ENCODE data around the gene OSR1.
"Not testable (repeated sequence)": the region's sequence is repeated elsewhere in the genome, so short reads cannot be mapped to it uniquely, and the experiment has no call there.

OSR1 gene

DNA sequence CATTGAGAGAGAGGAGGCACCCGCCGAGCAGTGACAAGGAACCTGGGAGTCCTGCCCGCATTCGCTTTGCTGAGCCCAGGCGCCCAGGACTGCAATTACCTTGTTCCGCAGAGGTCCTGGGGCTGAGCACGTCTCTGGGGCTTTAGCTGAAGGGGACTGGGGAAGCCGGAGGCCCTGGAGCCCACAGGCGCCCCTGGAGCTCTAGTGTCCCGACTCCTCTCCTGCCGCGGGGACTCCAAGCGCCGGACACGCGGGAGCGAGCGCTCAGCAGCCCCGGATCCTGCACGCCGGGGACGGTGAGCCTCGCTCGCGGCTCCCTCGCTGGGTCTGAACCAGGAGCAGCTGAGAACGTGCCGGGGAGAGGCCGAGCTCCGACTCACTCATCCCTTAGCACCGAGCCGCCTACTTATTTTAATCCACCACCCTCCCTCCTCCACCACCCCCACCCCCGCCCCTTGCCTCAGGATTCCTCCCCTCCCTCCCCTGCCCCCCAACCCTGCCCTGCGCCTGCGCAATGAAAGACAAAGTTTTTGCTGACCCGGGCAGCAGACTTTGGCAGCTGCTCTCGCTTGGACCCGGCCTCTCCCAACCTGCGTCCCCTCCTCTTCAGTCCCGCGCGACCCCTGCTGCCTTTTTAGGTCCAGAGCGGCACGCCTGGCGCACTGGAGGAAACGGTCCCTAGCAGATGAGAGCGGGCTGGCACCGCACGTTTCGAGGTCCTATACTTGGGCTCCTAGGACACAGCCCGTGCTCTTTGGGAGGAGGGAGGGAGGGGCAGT lies at the start of gene OSR1:
TSS of gene OSR1 (minus strand) at position 382 of the 779 bp plus-strand sequence. CDS start 4,818 bp downstream, outside the sequence.
- DNase-seq (ENCODE audit: low read depth in 2 of 2, low spot score in 1 of 2): no peak

DNA sequence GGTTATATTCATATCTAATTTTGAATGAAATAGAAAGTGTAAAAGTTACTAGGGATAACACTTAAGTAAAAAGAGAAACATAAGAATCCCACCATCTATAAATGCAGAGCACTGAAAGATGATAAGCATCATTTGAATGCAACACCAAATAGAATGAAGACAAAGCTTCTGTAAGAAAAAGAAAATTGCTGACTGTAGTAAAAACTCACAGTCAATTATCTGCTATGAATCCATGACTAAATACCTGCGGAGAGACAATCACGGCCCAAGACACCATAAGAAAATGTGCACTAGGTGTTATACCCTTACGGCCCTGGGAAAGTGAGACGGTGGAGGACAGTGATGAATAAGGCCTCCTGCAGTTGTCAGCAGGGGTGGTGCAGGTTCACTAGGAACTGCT lies 45.4 kb upstream of the OSR1 start:
- no peak for DNase-seq (ENCODE audit: low read depth in 2 of 2, low spot score in 1 of 2)

DNA sequence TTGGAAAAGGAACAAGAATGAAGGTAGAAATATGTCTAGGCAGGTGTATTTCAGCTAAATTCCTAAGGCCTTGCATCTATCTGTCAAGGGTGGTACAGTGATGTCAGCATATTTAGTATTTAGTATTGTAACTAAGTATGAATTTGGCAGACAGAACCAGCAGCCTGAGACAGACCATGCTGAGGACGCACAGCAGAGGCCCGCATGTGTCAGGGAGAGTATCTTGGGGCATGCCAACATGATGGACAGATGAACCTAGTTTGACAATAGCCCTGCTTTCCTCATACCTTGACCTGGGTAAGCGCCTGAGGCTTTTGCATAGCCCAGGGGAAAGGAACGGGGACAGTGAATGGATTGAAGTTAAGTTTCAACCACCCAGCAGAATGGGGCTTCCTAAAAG lies 33.8 kb upstream of the OSR1 start:
- no peak for DNase-seq (ENCODE audit: low read depth in 2 of 2, low spot score in 1 of 2)

DNA sequence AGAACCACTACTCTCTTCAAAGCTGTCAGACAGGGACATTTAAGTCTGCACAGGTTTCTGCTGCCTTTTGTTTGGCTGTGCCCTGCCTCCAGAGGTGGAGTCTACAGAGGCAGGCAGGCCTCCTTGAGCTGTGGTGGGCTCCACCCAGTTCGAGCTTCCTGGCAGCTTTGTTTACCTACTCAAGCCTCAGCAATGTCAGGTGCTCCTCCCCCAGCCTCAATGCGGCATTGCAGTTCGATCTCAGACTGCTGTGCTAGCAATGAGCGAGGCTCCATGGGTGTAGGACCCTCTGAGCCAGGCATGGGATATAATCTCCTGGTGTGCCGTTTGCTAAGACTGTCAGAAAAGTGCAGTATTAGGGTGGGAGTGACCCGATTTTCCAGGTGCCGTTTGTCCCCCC lies 31.0 kb upstream of the OSR1 start:
- DNase-seq (ENCODE audit: low read depth in 2 of 2, low spot score in 1 of 2): not testable (repeated sequence)

DNA sequence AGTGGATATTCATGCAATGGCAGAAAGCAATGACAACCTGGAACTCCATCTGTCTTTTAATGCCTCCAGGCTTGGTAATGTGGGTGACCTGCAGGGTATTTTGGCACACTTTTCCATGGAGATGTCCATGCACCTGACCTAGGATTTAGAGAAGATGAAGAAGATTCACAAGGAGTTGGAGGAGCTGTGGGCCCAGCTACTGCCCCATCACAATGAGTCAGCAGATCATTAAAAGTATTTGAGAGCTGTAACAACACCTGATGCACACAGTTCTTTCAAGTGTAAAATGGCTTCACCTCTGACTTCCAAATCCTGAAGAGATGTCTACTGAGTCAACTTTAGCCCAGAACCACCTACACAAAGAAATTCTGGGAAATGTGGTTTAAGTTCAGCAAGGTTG lies 22.1 kb upstream of the OSR1 start:
- no peak for DNase-seq (ENCODE audit: low read depth in 2 of 2, low spot score in 1 of 2)

DNA sequence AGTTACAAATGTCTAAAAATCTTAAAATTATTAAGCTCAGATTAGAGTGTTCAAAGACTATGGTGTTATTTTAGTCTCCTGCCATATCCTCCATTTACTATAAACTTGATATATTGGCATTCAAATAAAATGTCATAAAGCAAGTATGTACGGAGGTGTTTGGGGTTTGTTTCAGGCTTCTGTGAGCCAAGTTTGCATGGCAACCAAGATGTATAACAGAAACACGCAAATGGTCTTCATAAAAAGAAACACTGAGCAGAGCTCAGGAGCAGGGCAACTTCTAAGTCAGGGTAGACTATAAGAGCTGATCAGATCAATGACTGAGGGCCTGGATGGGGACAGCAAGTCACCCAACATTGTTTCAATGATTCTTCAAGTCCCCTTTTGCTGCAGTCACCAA lies 20.5 kb upstream of the OSR1 start:
- no peak for DNase-seq (ENCODE audit: low read depth in 2 of 2, low spot score in 1 of 2)

DNA sequence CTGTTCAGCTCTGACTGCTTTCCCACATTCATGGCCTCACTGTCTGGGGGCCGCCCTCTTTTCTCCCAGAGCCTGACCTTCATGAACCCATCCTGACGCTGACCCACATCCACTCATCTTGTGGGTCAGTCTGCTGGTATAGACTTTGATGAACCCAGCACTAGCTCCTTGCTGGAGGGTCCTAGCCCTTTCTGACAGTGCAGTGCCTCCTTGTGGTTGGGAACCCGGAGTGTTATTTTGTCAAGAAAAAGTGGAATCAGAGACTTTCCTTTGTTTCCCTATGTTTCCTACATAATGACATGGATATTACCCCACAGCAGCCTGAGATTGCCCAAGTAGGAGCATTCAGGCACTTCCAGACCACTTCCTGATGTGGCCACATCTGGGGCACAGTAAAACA lies 19.3 kb upstream of the OSR1 start:
- no peak for DNase-seq (ENCODE audit: low read depth in 2 of 2, low spot score in 1 of 2)

DNA sequence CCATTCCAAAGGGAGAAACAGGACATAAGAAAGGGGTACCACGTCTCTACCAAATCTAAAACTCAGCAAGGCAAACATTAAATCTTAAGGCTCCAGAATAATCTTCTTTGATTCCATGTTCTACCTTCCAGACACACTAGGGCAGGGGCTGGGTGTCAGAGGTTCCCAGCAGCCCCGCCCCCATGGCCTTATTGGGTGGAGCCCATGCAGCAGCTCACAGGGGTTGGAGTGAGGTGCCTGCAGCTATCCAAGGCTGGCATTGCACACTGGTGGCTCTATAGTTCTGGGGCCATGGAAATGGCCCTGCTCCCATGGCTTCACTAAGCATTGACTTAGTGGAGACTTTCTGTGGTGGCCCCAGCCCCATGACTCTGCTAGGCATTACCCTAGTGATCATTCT lies 14.9 kb upstream of the OSR1 start:
- no peak for DNase-seq (ENCODE audit: low read depth in 2 of 2, low spot score in 1 of 2)

DNA sequence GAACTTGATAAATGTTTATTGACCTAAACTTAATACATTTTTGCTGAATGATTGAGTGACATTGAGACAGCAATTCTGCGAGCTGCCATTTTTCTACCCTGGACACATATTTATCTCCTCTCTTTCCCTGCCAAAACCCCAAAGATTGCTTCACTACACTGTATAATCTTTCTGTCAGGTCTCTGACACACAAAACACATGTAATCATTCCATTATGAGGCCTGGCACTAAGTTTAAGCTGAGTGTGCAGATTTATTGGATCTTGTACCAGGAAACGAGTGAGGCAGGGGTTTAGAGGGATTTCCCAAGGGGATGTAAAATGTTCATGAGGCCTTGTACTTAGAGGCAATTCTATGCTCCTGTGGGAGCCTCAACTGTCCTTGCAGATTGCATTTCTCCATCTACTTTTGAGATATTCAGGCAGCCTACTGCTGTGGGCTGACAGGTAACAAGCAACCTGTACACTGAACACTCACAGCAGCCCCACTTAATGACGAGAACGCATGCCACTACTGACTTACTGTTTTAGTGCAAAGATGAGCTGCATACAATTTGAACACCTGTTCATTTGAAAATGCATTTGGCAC lies 13.7 kb upstream of the OSR1 start:
- DNase-seq (ENCODE audit: low read depth in 2 of 2, low spot score in 1 of 2): no peak

DNA sequence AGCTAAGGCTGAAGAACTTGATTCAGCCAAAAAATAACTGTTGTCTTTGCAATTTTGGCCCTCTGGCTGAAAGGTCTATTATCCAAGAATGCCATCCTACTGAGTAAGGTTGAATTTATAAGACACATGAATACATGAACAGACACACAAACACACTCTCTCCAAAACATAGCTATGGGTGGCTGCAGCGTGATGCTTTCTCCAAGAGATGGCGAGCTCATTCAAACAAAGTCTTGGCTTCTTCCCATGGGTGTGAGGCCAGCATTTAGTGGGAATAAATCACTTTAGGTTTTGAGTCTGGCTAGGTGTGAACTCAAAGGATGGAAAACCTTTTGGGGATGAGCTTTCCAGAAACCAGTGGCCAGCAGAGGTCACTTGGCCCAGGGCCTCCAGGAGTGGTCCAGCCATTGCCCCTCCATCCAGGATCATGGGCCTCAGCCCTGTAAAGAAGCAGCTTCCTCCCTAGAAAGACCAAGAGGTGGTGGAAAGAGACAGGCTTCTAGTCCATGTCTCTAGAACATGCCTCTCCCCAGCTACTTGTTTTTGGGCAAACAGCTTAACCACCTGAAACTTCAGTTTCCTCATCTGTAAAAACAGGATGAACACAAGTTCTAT lies 11.0 kb upstream of the OSR1 start:
- no peak for DNase-seq (ENCODE audit: low read depth in 2 of 2, low spot score in 1 of 2)

DNA sequence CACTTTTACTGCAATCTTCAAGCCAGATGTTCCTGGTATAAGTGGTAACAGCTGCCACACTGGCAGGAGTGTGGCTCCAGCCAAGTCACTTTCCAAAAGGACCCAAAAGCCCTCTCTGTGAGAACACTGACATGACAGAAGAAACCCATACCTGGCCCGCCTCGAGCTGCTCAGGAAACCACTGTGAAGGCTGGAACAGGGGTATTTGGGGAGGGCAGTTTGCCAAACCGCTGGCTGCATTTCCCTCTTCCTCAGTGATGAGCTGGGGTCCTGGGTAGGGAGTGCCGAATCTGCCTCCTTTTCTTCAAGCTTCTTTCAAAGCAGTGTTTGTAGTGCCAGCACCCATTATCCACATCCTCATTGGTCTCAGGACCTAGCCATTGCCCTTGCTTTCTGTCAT lies 10.3 kb upstream of the OSR1 start:
- no peak for DNase-seq (ENCODE audit: low read depth in 2 of 2, low spot score in 1 of 2)

DNA sequence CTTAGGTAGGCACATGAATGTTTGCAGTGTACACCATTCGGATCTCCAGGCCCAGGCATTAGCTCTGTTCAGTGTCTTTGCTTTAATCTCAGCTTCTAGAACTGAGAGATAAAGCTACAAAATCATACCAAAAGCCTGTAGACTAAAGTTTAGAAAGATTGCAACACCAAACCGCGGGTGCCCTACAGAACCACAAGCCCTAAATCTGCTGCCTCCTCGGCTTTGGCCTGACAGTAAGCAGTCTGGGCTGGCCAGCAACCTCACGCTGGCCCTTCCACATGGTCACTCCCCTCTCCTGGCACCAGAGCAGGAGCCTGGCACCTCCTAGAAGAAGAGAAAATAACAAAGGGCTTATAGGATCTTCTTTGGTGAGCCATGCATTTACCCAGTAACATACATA lies 8.9 kb upstream of the OSR1 start:
- DNase-seq (ENCODE audit: low read depth in 2 of 2, low spot score in 1 of 2): no peak

DNA sequence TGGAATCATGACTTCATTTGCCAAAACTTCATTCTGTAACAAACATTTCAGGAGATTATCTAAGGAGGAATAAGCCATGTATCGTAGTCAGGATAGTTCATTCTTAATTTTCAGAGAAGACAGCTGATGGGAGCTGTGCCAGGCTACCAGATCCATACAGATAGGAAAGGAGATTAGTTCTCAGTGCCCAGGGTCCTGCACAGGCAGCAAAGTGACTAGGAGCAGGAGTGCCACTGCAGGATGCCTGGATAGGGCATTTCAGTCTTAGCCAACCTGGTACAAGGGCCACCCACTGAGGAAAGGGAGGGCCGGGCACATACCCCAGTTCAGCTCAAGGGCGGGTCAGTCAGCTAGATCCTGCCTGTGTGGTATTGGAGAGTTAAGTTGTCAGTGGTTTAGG lies 6.7 kb upstream of the OSR1 start:
- DNase-seq (ENCODE audit: low read depth in 2 of 2, low spot score in 1 of 2): no peak

DNA sequence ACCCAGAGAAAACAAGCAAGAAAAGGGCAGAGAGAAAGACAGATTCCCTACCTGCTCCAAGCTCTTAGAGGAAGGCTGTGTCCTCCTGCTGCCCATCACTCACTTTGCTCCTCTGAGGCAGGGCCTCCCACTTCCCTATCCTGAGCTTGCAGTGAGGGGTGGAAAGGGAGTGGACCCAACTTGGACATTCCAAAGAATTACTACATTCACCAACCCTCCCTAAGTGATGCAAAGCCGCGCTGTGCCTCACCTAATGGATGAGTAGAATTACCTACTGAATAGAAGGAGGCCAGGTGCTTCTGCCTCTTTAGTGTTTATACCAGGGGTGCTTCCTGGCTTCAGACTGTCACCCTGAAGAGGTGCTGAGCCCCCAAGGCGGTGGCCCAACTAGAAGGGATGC lies 5.6 kb upstream of the OSR1 start:
- no peak for DNase-seq (ENCODE audit: low read depth in 2 of 2, low spot score in 1 of 2)

DNA sequence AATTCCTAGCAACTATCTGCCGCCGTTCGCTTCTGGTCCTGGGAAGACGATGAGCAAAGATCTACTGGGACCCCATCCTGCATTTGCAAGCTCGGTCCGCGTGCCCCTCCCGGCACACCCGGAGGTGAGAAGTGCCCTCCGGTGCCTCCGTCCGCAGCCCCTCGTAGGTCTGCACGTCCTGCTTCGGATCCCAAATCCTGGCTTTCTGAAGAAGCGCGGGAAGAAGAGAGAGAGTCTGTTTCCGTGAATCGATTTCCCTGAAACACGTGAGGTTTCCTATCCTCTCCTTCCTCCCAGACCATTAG lies 5.0 kb upstream of the OSR1 start:
- no peak for DNase-seq (ENCODE audit: low read depth in 2 of 2, low spot score in 1 of 2)

DNA sequence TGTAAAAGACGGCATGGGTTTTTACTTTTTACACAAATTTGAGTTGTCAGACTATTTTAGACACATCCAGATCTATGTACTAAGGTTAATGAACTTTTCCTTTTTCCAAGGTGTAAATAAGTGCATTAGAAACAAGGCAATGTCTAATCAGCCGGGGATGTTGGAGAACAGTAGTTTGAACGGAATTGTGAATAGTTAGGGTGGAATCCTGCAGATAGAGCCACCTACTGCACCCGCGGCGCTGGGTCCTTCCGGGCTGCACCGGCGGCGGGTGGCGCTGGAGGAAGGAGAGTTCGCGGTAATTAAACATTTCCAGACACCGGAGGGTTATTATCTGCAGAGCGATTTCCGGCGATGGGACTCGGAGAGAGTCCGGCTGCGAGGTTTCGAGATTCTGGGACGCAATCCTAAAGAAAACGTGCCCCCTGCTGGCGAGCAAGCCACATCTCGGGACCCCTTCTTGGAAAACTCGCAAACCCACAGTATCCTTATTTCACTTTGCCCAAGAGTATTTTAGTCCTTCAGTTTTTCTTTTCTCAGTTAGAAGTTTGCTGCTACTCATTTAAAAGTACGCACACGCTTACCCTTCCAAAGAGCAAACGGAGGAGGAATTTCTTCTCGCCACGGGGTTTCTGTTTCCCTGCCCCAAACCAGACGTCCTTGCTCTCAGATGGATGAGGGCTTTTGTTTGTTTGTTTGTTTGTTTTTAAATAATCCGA lies 4.5 kb upstream of the OSR1 start:
- DNase-seq (ENCODE audit: low read depth in 2 of 2, low spot score in 1 of 2): no peak

DNA sequence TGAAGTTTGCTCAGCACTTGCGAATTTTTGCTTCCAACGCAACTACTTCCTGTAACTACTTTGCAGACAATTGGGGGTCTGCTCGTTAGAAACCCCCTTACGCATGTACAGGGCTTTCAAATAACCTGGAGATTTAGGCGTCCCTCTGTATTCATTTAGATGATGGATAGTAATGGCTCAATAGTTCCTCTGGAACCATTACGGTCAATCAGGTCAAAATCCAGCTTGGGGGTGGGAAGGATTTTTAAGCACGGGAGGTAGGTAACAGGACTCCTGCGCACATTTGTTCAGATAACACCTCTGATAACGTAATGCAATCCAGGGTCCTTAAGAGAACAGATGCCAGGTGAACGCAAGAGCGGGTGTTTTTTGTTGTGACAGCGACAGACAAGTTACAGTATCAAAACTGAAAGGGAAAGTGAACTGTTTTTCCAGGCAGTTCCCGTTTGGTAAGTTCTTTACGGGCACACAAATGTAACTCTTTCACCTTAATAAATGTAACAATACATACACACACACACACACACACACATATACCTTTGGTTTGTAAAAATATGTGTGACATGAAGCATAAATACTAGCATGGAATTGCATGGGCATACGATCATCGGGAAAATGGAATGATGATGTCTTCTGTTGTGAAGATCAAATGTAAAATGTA lies 3.8 kb upstream of the OSR1 start:
- DNase-seq (ENCODE audit: low read depth in 2 of 2, low spot score in 1 of 2): no peak

DNA sequence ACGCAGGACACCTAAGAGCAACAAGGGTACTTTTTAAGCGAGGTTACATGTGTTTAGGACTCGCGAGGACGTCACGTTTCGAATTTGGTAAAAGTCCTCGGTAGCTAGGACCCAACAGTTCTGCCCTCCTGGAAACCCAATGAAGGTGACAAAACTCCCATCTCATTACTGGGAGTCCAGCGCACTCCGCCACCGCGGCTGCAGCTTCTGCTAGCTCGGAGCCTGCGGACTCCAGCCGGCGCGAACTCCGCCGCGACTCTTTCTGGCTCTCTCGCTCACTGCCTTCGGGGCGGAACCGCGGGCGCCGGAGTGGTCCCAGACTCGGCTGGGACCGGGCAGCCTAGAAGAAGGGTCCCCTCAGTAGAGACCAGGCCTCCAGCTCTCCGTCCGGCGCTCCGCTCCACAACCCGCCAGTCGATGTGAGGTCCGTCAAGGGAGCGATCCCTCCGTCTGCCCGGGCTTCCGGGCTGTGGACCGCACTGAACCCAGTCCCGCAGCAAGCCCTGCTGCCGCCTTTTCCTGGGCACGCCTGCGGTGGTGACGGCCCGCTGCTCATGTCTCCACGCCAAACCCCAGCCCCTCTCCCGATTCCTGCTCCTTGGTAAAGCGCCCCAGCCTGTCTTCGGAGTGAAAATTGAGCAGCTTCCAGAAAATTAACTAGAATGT lies 3.0 kb upstream of the OSR1 start:
- no peak for DNase-seq (ENCODE audit: low read depth in 2 of 2, low spot score in 1 of 2)

DNA sequence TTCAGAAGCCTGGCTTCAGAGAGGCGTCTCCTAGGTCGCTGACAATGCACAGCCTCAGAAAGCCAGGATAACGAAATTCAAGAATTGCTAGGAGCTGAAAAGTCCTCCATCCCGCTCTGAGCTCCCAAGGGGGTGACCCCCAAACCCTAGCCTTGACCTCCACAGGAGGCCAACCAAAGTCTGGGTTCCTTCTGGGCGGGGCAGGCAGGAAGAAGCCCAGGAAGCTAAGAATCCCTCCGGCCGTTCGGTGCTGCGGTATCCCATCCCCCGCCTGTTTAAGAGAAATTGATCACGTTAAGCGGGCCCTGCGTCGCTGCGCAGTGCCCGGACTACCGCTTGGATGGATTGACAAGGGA lies 2.5 kb upstream of the OSR1 start:
- DNase-seq (ENCODE audit: low read depth in 2 of 2, low spot score in 1 of 2): no peak

DNA sequence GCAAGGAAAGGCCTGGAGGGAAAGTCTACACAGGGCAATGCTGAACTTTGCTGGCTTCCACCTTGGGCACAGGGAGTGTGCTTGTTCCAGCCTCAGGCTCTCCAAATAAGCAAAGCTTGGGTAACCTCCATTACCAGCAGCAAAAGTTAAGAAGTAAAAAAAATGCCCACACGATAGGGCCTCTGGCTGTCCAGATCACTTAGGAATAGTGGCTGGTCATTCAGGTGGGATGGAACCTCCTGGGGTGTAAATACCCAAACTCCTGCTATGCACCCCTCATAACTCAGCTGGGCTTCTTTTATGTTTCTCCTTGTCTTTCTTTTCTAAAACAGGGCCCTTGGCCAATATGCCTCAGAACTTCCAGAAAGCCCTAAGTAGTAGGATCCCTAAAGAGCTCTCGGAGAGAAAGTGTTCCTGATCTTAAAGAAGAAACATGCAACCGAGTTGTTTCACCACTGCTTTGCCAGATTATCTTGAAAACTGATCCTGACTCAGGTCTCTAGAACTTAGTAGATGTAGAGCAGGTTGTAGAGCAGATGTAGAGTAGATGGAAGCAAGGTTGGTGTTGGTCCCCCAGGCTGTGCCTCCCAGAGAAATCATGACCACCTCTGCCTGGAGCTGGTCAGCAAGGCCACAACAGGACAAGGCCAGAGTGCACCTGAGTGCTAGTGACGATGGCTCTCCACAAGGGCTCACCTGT lies 2.0 kb upstream of the OSR1 start:
- DNase-seq (ENCODE audit: low read depth in 2 of 2, low spot score in 1 of 2): no peak

DNA sequence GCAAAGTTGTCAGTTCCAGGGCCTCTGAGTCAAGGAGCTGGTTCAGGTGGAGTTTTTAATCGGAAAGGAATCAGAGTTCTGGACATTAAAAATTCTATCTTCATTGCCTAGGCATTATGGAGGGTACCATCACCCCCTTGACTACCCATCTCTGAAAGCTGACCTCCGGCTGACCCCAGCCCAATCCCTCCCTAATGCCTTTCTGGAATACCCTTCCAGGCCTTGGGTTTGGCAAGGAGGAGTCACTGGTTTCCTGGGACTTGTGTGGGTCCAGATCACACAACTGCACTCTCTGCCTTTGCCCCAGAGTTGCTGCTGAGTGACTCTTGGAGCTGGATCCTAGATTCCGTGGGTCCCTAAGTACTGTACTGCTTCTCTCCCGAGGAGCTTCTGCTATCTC lies 1.0 kb upstream of the OSR1 start:
- DNase-seq (ENCODE audit: low read depth in 2 of 2, low spot score in 1 of 2): no peak

Measured in stimulated activated CD8-positive, alpha-beta memory T cell treated with anti-CD3 and anti-CD28 coated beads, Interleukin-4, amount 100 ng/mL, for 4 hours (primary cell).